SK-N-SH (cell line): ENCODE data around the gene KISS1R.

Experiments used
- CTCF ChIP-seq: fragments of 200-600 bp; sonication (generic); IDR thresholded peaks from 2 replicates; pipeline ENCODE4 v1.6.1; 2017; ENCODE audit warnings: antibody characterized with exemption, mild to moderate bottlenecking, moderate library complexity
- EP300 ChIP-seq, 2 experiments: IDR thresholded peaks; 2 replicates each; pipeline versions ENCODE4 v1.4.0 to v1.6.1; 2012; ENCODE audit warnings: borderline replicate concordance in 1 of 2, low read depth in 1 of 2, low read length in 1 of 2
- EZH2phosphoT487 ChIP-seq: fragments of 200-600 bp; sonication (generic); IDR thresholded peaks from 2 replicates; pipeline ENCODE4 v1.6.1; 2017; ENCODE audit warnings: low read depth, mixed run types, mild to moderate bottlenecking, antibody characterized with exemption, moderate library complexity, borderline replicate concordance
- FOXJ3 ChIP-seq: sonication (generic); formaldehyde crosslinking; IDR thresholded peaks from 2 replicates; pipeline ENCODE4 v1.5.1; 2020; ENCODE audit warnings: mild to moderate bottlenecking, missing genetic modification reagents
- FOXM1 ChIP-seq: IDR thresholded peaks from 2 replicates; pipeline ENCODE4 v1.4.0; 2012; ENCODE audit warnings: low read depth, mild to moderate bottlenecking
- MXI1 ChIP-seq: IDR thresholded peaks from 2 replicates; pipeline ENCODE4 v1.6.1; 2012; ENCODE audit warnings: mild to moderate bottlenecking, low read depth, low read length, improper control_type of control experiment
- NFIC ChIP-seq: IDR thresholded peaks from 2 replicates; pipeline ENCODE4 v1.4.0; 2012; ENCODE audit warnings: borderline replicate concordance
- POLR2AphosphoS5 ChIP-seq: IDR thresholded peaks from 2 replicates; pipeline ENCODE4 v1.6.1; 2012; ENCODE audit warnings: low read depth, low read length
- RXRA ChIP-seq: IDR thresholded peaks from 2 replicates; pipeline ENCODE4 v1.4.0; 2012; ENCODE audit warnings: low read depth, mild to moderate bottlenecking, borderline replicate concordance
- SIN3A ChIP-seq: IDR thresholded peaks from 2 replicates; pipeline ENCODE4 v1.6.1; 2012; ENCODE audit warnings: low read depth, mild to moderate bottlenecking, low read length, moderate library complexity, borderline replicate concordance
- ZBTB33 ChIP-seq: IDR thresholded peaks from 2 replicates; pipeline ENCODE4 v1.4.0; 2012; ENCODE audit warnings: low read depth, borderline replicate concordance

- no peak for TF ChIP-seq NFIC
- peak; percentile 7; the same call in 1 of the 2 replicates for TF ChIP-seq CTCF
- TF ChIP-seq EZH2phosphoT487 = no peak
- no peak for TF ChIP-seq RXRA
- TF ChIP-seq ZBTB33 = no peak
- TF ChIP-seq MXI1 = no peak
- TF ChIP-seq FOXM1 = no peak
- no peak for TF ChIP-seq EP300 (IDR thresholded peaks at IDR 0.05; ENCODE audit: borderline replicate concordance in 1 of 2, low read depth in 1 of 2, low read length in 1 of 2)
- TF ChIP-seq POLR2AphosphoS5 = no peak
- no peak for TF ChIP-seq SIN3A
- no peak for TF ChIP-seq FOXJ3 (CRISPR knock-in tag)
These were observed 41.8 kb upstream of the KISS1R start for GRCh38 chr19:875265-875879.
